Keratinocyte (primary cell): Measurements from ENCODE around the gene ARTN. TPM values are rescaled to one million over a fixed set of nuclear protein-coding genes. Genes with fewer than 3 reads are reported as not detected.

ENCODE experiments used
- DNase-seq: peaks from one replicate; pipeline ENCODE4 v3.0.0-alpha.2; 2011; ENCODE audit warnings: low read depth, missing footprints, low spot score
- FAIRE-seq: peaks from 2 replicates; lab custom pipeline; 2011; peaks lifted over from hg19 to GRCh38; lab: Jason Lieb, UNC
- H2AFZ ChIP-seq: 2 replicates; pipeline ENCODE4 v1.6.0; 2012; ENCODE audit warnings: low read length, control low read depth, inconsistent platforms; ENCODE audit not compliant: control insufficient read depth
- H3K27ac ChIP-seq: 2 replicates; pipeline ENCODE4 v1.5.1; 2011; ENCODE audit warnings: low read length; ENCODE audit not compliant: control insufficient read depth, insufficient read depth
- H3K27me3 ChIP-seq: 3 replicates; pipeline ENCODE4 v1.6.0; 2011; ENCODE audit warnings: low read length; ENCODE audit not compliant: control insufficient read depth, insufficient read depth; ENCODE audit errors: extremely low read depth
- H3K36me3 ChIP-seq, 2 experiments: 2 replicates in 1 of 2; 3 replicates in 1 of 2; pipeline ENCODE4 v1.5.1; 2011; ENCODE audit warnings: low read length in 2 of 2, mild to moderate bottlenecking in 1 of 2; ENCODE audit not compliant: control insufficient read depth in 2 of 2, insufficient read depth in 2 of 2; ENCODE audit errors: extremely low read depth in 1 of 2
- H3K4me1 ChIP-seq: 3 replicates; pipeline ENCODE4 v1.5.1; 2011; ENCODE audit warnings: low read length; ENCODE audit not compliant: control insufficient read depth, insufficient read depth; ENCODE audit errors: extremely low read depth
- H3K4me2 ChIP-seq: 3 replicates; pipeline ENCODE4 v1.6.0; 2011; ENCODE audit warnings: low read depth, low read length; ENCODE audit not compliant: control insufficient read depth, insufficient read depth; ENCODE audit errors: extremely low read depth
- H3K4me3 ChIP-seq, 3 experiments: fragments of 200-600 bp in 1 of 3; sonication (generic) in 1 of 3; 2 replicates in 2 of 3; 3 replicates in 1 of 3; pipeline ENCODE4 v1.5.1; 2011 to 2016; ENCODE audit warnings: low read length in 3 of 3, mild to moderate bottlenecking in 3 of 3, control low read depth in 2 of 3, inconsistent platforms in 1 of 3, low read depth in 1 of 3, mixed read lengths in 1 of 3, mixed run types in 1 of 3, moderate library complexity in 1 of 3; ENCODE audit not compliant: control insufficient read depth in 2 of 3, insufficient read depth in 2 of 3; ENCODE audit errors: extremely low read depth in 1 of 3
- H3K79me2 ChIP-seq: 2 replicates; pipeline ENCODE4 v1.6.0; 2012; ENCODE audit warnings: low read length; ENCODE audit not compliant: control insufficient read depth, insufficient read depth
- H3K9ac ChIP-seq: 3 replicates; pipeline ENCODE4 v1.6.0; 2011; ENCODE audit warnings: low read length; ENCODE audit not compliant: control insufficient read depth, insufficient read depth; ENCODE audit errors: extremely low read depth
- H3K9me1 ChIP-seq: 3 replicates; pipeline ENCODE4 v1.6.0; 2011; ENCODE audit warnings: low read length; ENCODE audit not compliant: control insufficient read depth, insufficient read depth; ENCODE audit errors: extremely low read depth
- H3K9me3 ChIP-seq: 2 replicates; pipeline ENCODE4 v1.5.1; 2012; ENCODE audit warnings: low read depth, low read length; ENCODE audit not compliant: control insufficient read depth
- H4K20me1 ChIP-seq: 3 replicates; pipeline ENCODE4 v1.6.0; 2011; ENCODE audit warnings: low read length; ENCODE audit not compliant: control insufficient read depth, insufficient read depth; ENCODE audit errors: extremely low read depth
- CTCF ChIP-seq, 3 experiments: IDR thresholded peaks in 1 of 3; conservative IDR thresholded peaks in 1 of 3; optimal IDR thresholded peaks in 1 of 3; 2 replicates in 2 of 3; 3 replicates in 1 of 3; pipeline versions ENCODE3 to v1.5.1; 2011; ENCODE audit warnings: low read length in 3 of 3, mild to moderate bottlenecking in 3 of 3, moderate library complexity in 2 of 3, control low read depth in 1 of 3, inconsistent platforms in 1 of 3; ENCODE audit not compliant: insufficient read depth in 2 of 3; ENCODE audit errors: extremely low read depth in 1 of 3
- EZH2 ChIP-seq: IDR thresholded peaks from one replicate; pipeline ENCODE4 v1.6.1; 2012; ENCODE audit warnings: inconsistent platforms, mild to moderate bottlenecking, low read length, moderate library complexity
- dilution Hi-C: fragments of 300-500 bp; cut with MboI; formaldehyde crosslinking; loops from one replicate; pipeline ENCODE4 v1.7.0; 2020; ENCODE audit warnings: low sequenced_read_pairs; ENCODE audit not compliant: extremely low pct_ligation_motif_present
- polyA plus RNA-seq, 5 experiments: library from polyadenylated mRNA; depleted of rRNA in 3 of 5; stranded (reverse) in 3 of 5; stranded (forward) in 1 of 5; unstranded in 1 of 5; fragments of >200 nt; gene quantifications; 1 replicate in 1 of 5; 2 replicates in 3 of 5; 3 replicates in 1 of 5; pipeline versions ENCODE4 v1.2.1 to v1.2.3, GENCODE V29; 2011 to 2012; ENCODE audit warnings: missing spikeins in 2 of 5, low read depth in 1 of 5, low replicate concordance in 1 of 5

ARTN gene
- polyA plus RNA-seq, 1 donor (not counting 4 experiments of a cell fraction or from before 2014, with no cell fraction given), result 27.2 TPM

- dilution Hi-C loops, result no loop called here
- TF ChIP-seq EZH2 (no peak), CTCF (optimal IDR thresholded peaks at IDR 0.05 in 1 of 3, IDR thresholded peaks at IDR 0.05 in 1 of 3, conservative IDR thresholded peaks at IDR 0.05 in 1 of 3; ENCODE audit: extremely low read depth in 1 of 3, insufficient read depth in 2 of 3, low read length in 3 of 3) (no peak)
- H3K4me3 ChIP-seq, result no peak overlapping the region
- no peak for DNase-seq
- peak; percentile 85 for FAIRE-seq
- no peak overlapping the region for H2AFZ ChIP-seq
- H4K20me1 ChIP-seq, result no peaks in the 10 kb centered on the region
- H3K9me1 ChIP-seq, result no peaks in the 10 kb centered on the region
- peaks cover 45% of the 10 kb centered on the region for H3K4me1 ChIP-seq
- H3K36me3 ChIP-seq, result no peaks in the 10 kb centered on the region
- H3K79me2 ChIP-seq, result no peaks in the 10 kb centered on the region
- no peaks in the 10 kb centered on the region for H3K9me3 ChIP-seq
- H3K27me3 ChIP-seq, result no peaks in the 10 kb centered on the region
- H3K27ac ChIP-seq, result peak overlapping the region; percentile 22
- H3K4me2 ChIP-seq, result no peak overlapping the region
- H3K9ac ChIP-seq, result no peak overlapping the region
Measured at GRCh38 chr1:43887748-43888147, 45.9 kb upstream of the ARTN start.

GRCh38 chr1:43890815-43891214 lies 42.8 kb upstream of the ARTN start:
- Histone ChIP-seq H3K9ac (no peak overlapping the region), H4K20me1 (no peaks in the 10 kb centered on the region), H2AFZ (no peak overlapping the region), H3K36me3 (peaks cover 1 to 4% of the 10 kb centered on the region in 2 experiments), H3K4me2 (no peak overlapping the region), H3K4me3 (no peak overlapping the region), H3K27me3 (no peaks in the 10 kb centered on the region), H3K9me3 (no peaks in the 10 kb centered on the region), H3K79me2 (no peaks in the 10 kb centered on the region), H3K27ac (no peak overlapping the region), H3K9me1 (no peaks in the 10 kb centered on the region), H3K4me1 (peaks cover 17% of the 10 kb centered on the region)
- DNase-seq (no peak), FAIRE-seq (peak; percentile 66)
- TF ChIP-seq EZH2 (no peak), CTCF (optimal IDR thresholded peaks at IDR 0.05 in 1 of 3, IDR thresholded peaks at IDR 0.05 in 1 of 3, conservative IDR thresholded peaks at IDR 0.05 in 1 of 3; ENCODE audit: extremely low read depth in 1 of 3, insufficient read depth in 2 of 3, low read length in 3 of 3) (no peak)
- dilution Hi-C loops, result no loop called here
